Epithelial cell of esophagus (primary cell): ENCODE results near the gene SKIL.
"Not testable (repeated sequence)": the region's sequence is repeated elsewhere in the genome, so short reads cannot be mapped to it uniquely, and the experiment has no call there.

Experiments used
- DNase-seq: peaks from one replicate; pipeline ENCODE4 v3.0.0; 2010; ENCODE audit warnings: low read depth
- H3K4me3 ChIP-seq: 2 replicates; pipeline ENCODE4 v1.5.1; 2011; ENCODE audit warnings: mild to moderate bottlenecking, low read length, control low read depth
- TF ChIP-seq, protein P1 (sequence below): IDR thresholded peaks from 2 replicates; pipeline ENCODE4 v1.5.1; 2011; ENCODE audit warnings: low read depth, mild to moderate bottlenecking, low read length, control low read depth, inconsistent platforms; ENCODE audit not compliant: insufficient read depth; ENCODE audit errors: missing control alignments

Gene SKIL

DNA sequence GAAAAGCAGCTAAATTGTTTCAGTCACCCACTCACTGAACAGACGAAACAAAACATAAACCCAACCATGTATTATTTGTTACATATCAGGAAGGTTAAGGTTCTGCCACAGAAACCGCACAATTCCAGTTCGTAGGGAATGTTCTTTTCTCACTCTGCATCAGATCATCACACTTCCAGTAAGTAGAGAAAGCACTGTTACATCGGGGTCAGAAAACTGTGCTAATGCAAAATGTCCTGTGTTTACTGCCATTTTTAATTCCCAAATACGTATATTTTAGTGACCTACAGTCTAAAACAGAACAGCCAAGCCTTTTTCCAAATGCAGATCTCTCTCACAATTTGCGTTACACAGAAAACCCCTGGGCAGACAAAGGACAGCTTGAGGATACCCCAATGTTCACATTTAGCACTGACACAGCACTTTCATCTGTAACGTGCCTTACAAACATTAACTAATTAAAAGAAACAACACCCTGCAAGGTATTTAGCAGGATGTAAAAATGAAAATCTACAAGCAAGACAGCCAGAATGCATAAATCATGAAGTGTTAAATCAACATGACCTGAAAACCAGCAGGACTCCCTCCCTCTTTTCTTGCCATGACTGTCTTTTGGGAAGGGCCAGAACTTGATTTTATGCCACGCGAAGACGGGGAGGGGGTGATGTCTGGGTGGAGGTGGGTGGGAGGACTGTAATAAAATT lies 34.8 kb upstream of the SKIL start:
- TF ChIP-seq, protein P1, sequence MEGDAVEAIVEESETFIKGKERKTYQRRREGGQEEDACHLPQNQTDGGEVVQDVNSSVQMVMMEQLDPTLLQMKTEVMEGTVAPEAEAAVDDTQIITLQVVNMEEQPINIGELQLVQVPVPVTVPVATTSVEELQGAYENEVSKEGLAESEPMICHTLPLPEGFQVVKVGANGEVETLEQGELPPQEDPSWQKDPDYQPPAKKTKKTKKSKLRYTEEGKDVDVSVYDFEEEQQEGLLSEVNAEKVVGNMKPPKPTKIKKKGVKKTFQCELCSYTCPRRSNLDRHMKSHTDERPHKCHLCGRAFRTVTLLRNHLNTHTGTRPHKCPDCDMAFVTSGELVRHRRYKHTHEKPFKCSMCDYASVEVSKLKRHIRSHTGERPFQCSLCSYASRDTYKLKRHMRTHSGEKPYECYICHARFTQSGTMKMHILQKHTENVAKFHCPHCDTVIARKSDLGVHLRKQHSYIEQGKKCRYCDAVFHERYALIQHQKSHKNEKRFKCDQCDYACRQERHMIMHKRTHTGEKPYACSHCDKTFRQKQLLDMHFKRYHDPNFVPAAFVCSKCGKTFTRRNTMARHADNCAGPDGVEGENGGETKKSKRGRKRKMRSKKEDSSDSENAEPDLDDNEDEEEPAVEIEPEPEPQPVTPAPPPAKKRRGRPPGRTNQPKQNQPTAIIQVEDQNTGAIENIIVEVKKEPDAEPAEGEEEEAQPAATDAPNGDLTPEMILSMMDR: no peak
- no peak overlapping the region for H3K4me3 ChIP-seq
- DNase-seq: no peak

- DNase-seq: no peak
- H3K4me3 ChIP-seq: no peak overlapping the region
- TF ChIP-seq, protein P1: no peak
These were observed 34.2 kb upstream of the SKIL start for GRCh38 chr3:170323331-170323730.

- DNase-seq: no peak
- TF ChIP-seq, protein P1: no peak
- no peak overlapping the region for H3K4me3 ChIP-seq
These were observed 32.6 kb upstream of the SKIL start for GRCh38 chr3:170324962-170325361.

DNA sequence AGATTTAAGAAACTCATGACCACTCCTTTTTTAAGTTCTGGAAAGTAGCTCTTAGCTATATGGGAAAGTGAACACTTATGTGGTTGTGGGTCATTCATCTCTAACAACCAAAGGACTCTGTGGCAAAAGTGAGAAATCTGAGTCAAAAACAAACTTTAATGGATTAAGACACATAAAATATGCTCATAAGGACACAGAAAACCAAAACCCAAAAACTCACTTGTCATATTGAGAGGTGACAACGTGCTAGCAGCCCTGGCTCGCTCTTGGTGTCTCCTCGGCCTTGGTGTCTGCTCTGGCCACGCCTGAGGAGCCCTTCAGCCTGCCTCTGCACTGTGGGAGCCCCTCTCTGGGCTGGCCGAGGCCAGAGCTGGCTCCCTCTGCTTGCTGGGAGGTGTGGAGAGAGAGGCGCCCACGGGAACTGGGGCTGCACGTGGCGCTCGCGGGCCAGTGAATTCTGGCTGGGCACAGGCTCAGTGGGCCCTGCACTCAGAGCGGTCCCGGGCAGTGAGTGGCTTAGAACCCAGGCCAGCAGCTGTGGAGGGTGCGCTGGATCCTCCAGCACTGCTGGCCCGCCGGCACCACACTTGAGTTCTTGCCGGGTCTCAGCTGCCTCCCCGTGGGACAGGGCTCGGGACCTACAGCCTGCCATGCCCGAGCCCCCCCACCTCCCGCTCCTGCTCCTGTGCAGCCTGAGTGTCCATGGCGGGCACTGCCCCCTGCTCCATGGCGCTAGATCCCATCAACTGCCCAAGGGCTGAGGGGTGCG lies 30.3 kb upstream of the SKIL start:
- TF ChIP-seq, protein P1: no peak
- DNase-seq: no peak

GRCh38 chr3:170327868-170328548 lies 29.5 kb upstream of the SKIL start:
- H3K4me3 ChIP-seq, DNase-seq: not testable (repeated sequence)

More for the DNA sequence above, 30.3 kb upstream of the SKIL start:
- H3K4me3 ChIP-seq: no peak overlapping the region

DNA sequence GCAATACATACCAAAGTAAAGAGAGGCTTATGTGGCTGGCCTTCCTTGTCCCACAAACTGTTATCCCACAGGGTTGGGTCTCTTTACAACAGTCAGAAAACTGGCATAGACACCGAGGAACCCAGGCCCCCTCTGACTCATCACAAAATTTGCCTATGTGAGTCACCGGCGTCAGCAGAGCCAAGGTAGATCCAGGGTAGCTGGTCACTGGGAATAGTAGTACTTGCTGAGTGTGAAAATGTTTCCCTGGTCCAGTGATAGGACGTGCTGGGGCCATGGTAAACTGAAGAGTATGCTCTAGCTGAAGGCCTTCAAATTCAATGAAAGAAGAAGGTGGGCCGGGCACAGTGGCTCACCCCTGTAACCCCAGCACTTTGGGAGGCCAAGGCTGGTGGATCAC lies 27.1 kb upstream of the SKIL start:
- DNase-seq: peak; percentile 79
- no peak overlapping the region for H3K4me3 ChIP-seq
- TF ChIP-seq, protein P1: no peak

DNA sequence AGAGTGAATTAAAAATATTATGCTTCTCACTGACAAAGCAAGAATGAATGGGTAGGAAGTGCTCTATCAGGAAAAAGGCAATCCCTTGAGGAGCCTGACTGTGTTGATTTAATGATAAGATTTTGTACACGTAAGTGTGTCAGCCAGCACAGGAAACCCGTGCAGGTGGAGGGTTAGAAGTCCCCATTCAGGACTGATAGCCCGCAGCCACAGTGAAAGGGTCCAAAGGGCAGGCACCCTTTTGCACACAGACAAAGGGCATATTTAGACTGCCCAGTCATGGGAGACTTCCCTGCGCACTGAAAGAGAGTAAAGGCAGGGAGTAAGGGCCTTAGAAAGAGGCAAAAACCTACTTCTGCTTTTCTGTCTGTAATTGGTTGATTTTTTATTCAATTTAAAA lies 26.4 kb upstream of the SKIL start:
- H3K4me3 ChIP-seq: no peak overlapping the region
- no peak for DNase-seq
- TF ChIP-seq, protein P1: no peak
